Loucy (cell line): ENCODE measurements around the gene BTBD10.
"Not testable (repeated sequence)": the region's sequence is repeated elsewhere in the genome, so short reads cannot be mapped to it uniquely, and the experiment has no call there.

Source experiments
- H2AFZ ChIP-seq: fragments of 200-600 bp; sonication (generic); 2 replicates; pipeline ENCODE4 v1.6.0; 2016; ENCODE audit warnings: antibody characterized with exemption, mild to moderate bottlenecking, low read length, moderate library complexity
- H3F3A ChIP-seq: fragments of 200-600 bp; 2 replicates; pipeline ENCODE4 v1.6.0; 2016; ENCODE audit warnings: antibody characterized with exemption, low read depth, mild to moderate bottlenecking
- H3K27me3 ChIP-seq: fragments of 200-600 bp; sonication (generic); 2 replicates; pipeline ENCODE4 v1.6.1; 2014; ENCODE audit warnings: low read length, mild to moderate bottlenecking; ENCODE audit not compliant: insufficient read depth, poor library complexity, severe bottlenecking
- H3K36me3 ChIP-seq: fragments of 200-600 bp; sonication (generic); 2 replicates; pipeline ENCODE4 v1.6.1; 2016; ENCODE audit warnings: low read length; ENCODE audit not compliant: insufficient read depth
- H3K4me1 ChIP-seq: fragments of 200-600 bp; sonication (generic); 2 replicates; pipeline ENCODE4 v1.5.1; 2014; ENCODE audit warnings: low read length, mild to moderate bottlenecking; ENCODE audit not compliant: insufficient read depth, poor library complexity, severe bottlenecking
- H3K4me2 ChIP-seq: fragments of 200-600 bp; sonication (generic); 2 replicates; pipeline ENCODE4 v1.6.0; 2014; ENCODE audit warnings: antibody characterized with exemption, low read length, low read depth, mild to moderate bottlenecking; ENCODE audit not compliant: poor library complexity, severe bottlenecking
- H3K4me3 ChIP-seq: fragments of 200-600 bp; sonication (generic); 2 replicates; pipeline ENCODE4 v1.5.1; 2014; ENCODE audit warnings: low read length, mild to moderate bottlenecking, mixed read lengths; ENCODE audit not compliant: poor library complexity, severe bottlenecking
- H3K79me2 ChIP-seq: fragments of 200-600 bp; sonication (generic); 2 replicates; pipeline ENCODE4 v1.6.1; 2014; ENCODE audit warnings: low read length; ENCODE audit not compliant: insufficient read depth
- H3K9ac ChIP-seq: fragments of 200-600 bp; sonication (generic); 2 replicates; pipeline ENCODE4 v1.6.0; 2014; ENCODE audit warnings: mild to moderate bottlenecking, low read depth, low read length, moderate library complexity; ENCODE audit not compliant: poor library complexity, severe bottlenecking
- H3K9me2 ChIP-seq: fragments of 200-600 bp; sonication (generic); replicated peaks from 2 replicates; pipeline ENCODE4 v1.6.1; 2016; ENCODE audit warnings: low read depth, low read length, mixed read lengths
- H3K9me3 ChIP-seq: fragments of 200-600 bp; sonication (generic); 2 replicates; pipeline ENCODE4 v1.6.1; 2014; ENCODE audit warnings: mild to moderate bottlenecking, antibody characterized with exemption, low read length, low read depth; ENCODE audit not compliant: insufficient read depth
- H4K20me1 ChIP-seq: fragments of 200-600 bp; sonication (generic); 2 replicates; pipeline ENCODE4 v1.6.0; 2014; ENCODE audit warnings: antibody characterized with exemption, low read length, mild to moderate bottlenecking; ENCODE audit not compliant: insufficient read depth, poor library complexity, severe bottlenecking
- EZH2phosphoT487 ChIP-seq: fragments of 200-600 bp; IDR thresholded peaks from 2 replicates; pipeline ENCODE4 v1.6.1; 2018; ENCODE audit warnings: antibody characterized with exemption, mild to moderate bottlenecking, moderate library complexity, borderline replicate concordance
- TF ChIP-seq, protein P1 (sequence below): fragments of 200-600 bp; sonication (generic); conservative IDR thresholded peaks from 2 replicates; pipeline ENCODE4 v1.5.1; 2014; ENCODE audit warnings: mild to moderate bottlenecking, antibody characterized with exemption, low read length

The BTBD10 gene

GRCh38 chr11:13415201-13415600 lies 47.8 kb downstream of the BTBD10 start:
- H3F3A ChIP-seq: no peaks in the 10 kb centered on the region
- no peak for TF ChIP-seq EZH2phosphoT487
- no peaks in the 10 kb centered on the region for H3K27me3 ChIP-seq
- H4K20me1 ChIP-seq: no peaks in the 10 kb centered on the region
- H3K9me2 ChIP-seq: no peaks in the 10 kb centered on the region
- no peak overlapping the region for H2AFZ ChIP-seq
- H3K36me3 ChIP-seq: peaks cover 67% of the 10 kb centered on the region
- no peak overlapping the region for H3K4me2 ChIP-seq
- no peak overlapping the region for H3K9ac ChIP-seq
- no peak overlapping the region for H3K4me3 ChIP-seq
- no peaks in the 10 kb centered on the region for H3K4me1 ChIP-seq
- no peaks in the 10 kb centered on the region for H3K79me2 ChIP-seq
- H3K9me3 ChIP-seq: no peaks in the 10 kb centered on the region

GRCh38 chr11:13405220-13405619 lies 57.8 kb downstream of the BTBD10 start:
- H3K4me1 ChIP-seq: no peaks in the 10 kb centered on the region
- no peak overlapping the region for H3K9ac ChIP-seq
- H3K4me2 ChIP-seq: no peak overlapping the region
- TF ChIP-seq, protein P1, sequence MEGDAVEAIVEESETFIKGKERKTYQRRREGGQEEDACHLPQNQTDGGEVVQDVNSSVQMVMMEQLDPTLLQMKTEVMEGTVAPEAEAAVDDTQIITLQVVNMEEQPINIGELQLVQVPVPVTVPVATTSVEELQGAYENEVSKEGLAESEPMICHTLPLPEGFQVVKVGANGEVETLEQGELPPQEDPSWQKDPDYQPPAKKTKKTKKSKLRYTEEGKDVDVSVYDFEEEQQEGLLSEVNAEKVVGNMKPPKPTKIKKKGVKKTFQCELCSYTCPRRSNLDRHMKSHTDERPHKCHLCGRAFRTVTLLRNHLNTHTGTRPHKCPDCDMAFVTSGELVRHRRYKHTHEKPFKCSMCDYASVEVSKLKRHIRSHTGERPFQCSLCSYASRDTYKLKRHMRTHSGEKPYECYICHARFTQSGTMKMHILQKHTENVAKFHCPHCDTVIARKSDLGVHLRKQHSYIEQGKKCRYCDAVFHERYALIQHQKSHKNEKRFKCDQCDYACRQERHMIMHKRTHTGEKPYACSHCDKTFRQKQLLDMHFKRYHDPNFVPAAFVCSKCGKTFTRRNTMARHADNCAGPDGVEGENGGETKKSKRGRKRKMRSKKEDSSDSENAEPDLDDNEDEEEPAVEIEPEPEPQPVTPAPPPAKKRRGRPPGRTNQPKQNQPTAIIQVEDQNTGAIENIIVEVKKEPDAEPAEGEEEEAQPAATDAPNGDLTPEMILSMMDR: no peak
- TF ChIP-seq EZH2phosphoT487: no peak
- no peaks in the 10 kb centered on the region for H3K9me2 ChIP-seq
- peaks cover 57% of the 10 kb centered on the region for H3K36me3 ChIP-seq
- H3K9me3 ChIP-seq: no peaks in the 10 kb centered on the region
- H3F3A ChIP-seq: no peaks in the 10 kb centered on the region
- no peak overlapping the region for H2AFZ ChIP-seq
- no peaks in the 10 kb centered on the region for H3K79me2 ChIP-seq
- no peaks in the 10 kb centered on the region for H4K20me1 ChIP-seq
- no peaks in the 10 kb centered on the region for H3K27me3 ChIP-seq
- H3K4me3 ChIP-seq: no peak overlapping the region

GRCh38 chr11:13398335-13398734 lies 64.7 kb downstream of the BTBD10 start:
- H3K36me3 ChIP-seq: peaks cover 22% of the 10 kb centered on the region; the same call in 1 of the 2 replicates
- not testable (repeated sequence) for H3K4me2 ChIP-seq, H3F3A ChIP-seq, H4K20me1 ChIP-seq, H3K4me3 ChIP-seq, H3K4me1 ChIP-seq, H3K27me3 ChIP-seq, H2AFZ ChIP-seq, H3K9me3 ChIP-seq, H3K9ac ChIP-seq, H3K79me2 ChIP-seq, H3K9me2 ChIP-seq

GRCh38 chr11:13391217-13391616 lies 71.8 kb downstream of the BTBD10 start:
- Histone ChIP-seq H3K36me3 (peaks cover 33% of the 10 kb centered on the region; the same call in 1 of the 2 replicates), H2AFZ (no peak overlapping the region), H3K9me3 (no peaks in the 10 kb centered on the region), H3K9me2 (no peaks in the 10 kb centered on the region), H3K27me3 (no peaks in the 10 kb centered on the region), H3K4me2 (no peak overlapping the region), H3K9ac (no peak overlapping the region), H3K4me3 (no peak overlapping the region), H3F3A (no peaks in the 10 kb centered on the region), H4K20me1 (no peaks in the 10 kb centered on the region), H3K4me1 (no peaks in the 10 kb centered on the region), H3K79me2 (no peaks in the 10 kb centered on the region)
- no peak for TF ChIP-seq EZH2phosphoT487
- TF ChIP-seq, protein P1: no peak
